ENCODE results near the gene SCYL1.

Gene SCYL1

DNA sequence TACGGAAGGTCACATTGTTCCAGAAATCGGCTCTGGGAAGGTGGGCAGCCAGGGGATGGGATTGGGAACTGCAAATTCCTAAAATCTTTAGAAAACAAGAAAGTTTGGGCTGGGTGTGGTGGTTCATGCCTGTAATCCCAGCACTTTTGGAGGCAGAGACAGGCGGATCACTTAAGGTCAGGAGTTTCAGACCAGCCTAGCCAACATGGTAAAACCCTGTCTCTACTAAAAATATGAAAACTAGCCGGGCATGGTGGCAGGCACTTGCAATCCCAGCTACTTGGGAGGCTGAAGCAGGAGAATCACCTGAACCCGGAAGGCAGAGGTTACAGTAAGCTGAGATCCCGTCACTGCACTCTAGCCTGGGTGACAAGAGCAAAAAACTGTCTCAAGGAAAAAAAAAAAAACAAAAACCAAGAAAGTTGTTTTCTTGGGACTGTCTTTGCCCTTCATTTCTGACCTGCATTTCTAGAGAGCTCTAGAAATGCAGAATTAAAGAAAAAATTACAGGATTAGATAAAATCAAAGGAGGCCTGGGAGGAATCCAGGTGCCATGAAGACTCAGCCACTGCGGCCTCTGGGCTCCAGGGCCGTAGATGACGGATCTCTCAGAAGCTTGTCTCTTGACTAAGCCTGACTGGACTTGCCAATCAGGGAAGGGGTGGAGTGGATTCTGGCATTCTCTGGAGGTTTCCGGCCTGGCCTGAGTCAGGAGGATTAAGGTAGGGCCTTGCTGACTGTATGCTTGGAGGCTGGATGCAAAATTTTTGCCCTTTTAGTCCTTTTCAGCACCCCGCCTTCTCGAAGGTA is 31.3 kb upstream of the SCYL1 start:
- no peak for DNase-seq (ENCODE audit: low read depth)

DNA sequence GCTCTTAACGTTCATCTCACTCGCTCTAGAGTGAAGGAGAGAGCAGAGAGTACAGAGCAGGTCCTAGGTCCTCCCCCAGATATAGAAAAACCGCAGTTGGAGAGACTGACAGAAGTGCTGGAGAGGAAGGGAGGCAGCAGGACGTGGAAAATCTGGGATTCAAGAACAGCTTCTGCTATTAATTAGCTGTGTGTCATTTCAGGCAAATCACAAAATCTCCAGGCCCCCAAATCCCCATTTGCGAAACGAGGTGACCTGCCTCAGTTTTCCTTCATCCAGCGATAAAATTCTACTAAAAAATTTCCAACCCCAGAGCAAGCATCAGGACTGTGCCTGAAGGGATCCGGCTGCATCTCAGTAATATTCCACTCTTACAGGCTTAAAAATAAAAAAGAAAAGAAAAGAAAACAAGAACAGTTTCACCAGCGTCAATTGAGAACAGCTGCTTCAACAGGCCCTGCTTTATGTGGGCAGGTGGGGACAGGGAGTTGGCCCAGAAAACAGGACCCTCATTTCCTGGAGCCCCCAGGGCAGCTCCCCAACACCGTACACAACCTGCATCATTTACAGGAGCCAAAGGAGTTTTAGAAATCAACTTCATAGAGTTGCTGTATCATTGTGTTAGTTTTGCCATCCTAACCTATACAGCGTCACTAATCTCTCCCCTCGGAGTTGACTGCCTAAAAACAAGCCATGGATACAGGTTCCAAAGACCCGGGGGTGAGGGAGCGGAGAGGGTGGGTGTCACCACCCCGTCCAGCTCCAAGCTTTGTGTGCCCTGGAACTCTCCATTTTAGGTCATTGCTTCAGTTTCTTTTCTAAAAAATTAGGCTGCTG is 28.4 kb upstream of the SCYL1 start:
- DNase-seq (ENCODE audit: low read depth): no peak

DNA sequence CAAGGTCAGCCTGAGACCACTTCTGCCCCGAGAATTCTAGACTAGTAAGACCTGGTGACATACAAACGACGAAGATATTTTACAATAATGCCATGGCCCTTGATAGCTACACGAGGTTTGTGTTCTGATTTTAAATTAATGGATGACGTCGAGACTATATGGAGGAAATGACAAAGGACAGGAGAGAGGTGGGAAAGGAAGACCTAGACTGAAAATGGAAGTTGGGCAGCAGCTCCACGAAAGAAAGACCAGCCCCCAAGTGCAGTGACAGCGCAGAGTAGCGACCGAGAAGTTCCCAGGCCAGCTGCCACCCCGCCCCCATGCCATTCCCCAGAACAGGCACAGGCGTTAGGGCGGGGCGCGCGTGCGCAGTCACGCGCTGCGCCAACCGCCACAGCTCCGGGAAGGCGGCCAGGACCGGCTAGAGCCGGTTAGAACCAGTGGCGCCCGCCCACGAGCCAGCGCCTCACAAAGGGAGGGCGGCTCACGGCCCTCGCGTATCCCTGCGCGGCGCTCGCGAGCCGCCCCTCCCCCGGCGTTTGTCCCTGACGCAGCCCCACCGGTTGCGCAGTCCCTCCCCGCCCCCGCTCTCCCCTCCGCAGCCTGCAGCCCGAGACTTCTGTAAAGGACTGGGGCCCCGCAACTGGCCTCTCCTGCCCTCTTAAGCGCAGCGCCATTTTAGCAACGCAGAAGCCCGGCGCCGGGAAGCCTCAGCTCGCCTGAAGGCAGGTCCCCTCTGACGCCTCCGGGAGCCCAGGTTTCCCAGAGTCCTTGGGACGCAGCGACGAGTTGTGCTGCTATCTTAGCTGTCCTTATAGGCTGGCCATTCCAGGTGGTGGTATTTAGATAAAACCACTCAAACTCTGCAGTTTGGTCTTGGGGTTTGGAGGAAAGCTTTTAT is 27.5 kb upstream of the SCYL1 start:
- peak; percentile 95 for DNase-seq (ENCODE audit: low read depth)

DNA sequence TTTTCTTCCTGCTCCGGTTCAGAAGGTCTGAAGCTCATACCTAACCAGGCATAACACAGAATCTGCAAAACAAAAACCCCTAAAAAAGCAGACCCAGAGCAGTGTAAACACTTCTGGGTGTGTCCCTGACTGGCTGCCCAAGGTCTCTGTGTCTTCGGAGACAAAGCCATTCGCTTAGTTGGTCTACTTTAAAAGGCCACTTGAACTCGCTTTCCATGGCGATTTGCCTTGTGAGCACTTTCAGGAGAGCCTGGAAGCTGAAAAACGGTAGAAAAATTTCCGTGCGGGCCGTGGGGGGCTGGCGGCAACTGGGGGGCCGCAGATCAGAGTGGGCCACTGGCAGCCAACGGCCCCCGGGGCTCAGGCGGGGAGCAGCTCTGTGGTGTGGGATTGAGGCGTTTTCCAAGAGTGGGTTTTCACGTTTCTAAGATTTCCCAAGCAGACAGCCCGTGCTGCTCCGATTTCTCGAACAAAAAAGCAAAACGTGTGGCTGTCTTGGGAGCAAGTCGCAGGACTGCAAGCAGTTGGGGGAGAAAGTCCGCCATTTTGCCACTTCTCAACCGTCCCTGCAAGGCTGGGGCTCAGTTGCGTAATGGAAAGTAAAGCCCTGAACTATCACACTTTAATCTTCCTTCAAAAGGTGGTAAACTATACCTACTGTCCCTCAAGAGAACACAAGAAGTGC is 26.7 kb upstream of the SCYL1 start:
- DNase-seq (ENCODE audit: low read depth): peak; percentile 46

DNA sequence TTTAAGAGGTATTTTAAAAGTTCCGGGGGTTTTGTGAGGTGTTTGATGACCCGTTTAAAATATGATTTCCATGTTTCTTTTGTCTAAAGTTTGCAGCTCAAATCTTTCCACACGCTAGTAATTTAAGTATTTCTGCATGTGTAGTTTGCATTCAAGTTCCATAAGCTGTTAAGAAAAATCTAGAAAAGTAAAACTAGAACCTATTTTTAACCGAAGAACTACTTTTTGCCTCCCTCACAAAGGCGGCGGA is 26.2 kb upstream of the SCYL1 start:
- no peak for DNase-seq (ENCODE audit: low read depth)

DNA sequence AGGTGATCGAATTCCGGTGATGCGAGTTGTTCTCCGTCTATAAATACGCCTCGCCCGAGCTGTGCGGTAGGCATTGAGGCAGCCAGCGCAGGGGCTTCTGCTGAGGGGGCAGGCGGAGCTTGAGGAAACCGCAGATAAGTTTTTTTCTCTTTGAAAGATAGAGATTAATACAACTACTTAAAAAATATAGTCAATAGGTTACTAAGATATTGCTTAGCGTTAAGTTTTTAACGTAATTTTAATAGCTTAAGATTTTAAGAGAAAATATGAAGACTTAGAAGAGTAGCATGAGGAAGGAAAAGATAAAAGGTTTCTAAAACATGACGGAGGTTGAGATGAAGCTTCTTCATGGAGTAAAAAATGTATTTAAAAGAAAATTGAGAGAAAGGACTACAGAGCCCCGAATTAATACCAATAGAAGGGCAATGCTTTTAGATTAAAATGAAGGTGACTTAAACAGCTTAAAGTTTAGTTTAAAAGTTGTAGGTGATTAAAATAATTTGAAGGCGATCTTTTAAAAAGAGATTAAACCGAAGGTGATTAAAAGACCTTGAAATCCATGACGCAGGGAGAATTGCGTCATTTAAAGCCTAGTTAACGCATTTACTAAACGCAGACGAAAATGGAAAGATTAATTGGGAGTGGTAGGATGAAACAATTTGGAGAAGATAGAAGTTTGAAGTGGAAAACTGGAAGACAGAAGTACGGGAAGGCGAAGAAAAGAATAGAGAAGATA is 25.7 kb upstream of the SCYL1 start, which contains the start of gene MALAT1:
MALAT1 (plus strand) TSS at position 69 of the 736 bp plus-strand sequence.
- peak; percentile 93 for DNase-seq (ENCODE audit: low read depth)

DNA sequence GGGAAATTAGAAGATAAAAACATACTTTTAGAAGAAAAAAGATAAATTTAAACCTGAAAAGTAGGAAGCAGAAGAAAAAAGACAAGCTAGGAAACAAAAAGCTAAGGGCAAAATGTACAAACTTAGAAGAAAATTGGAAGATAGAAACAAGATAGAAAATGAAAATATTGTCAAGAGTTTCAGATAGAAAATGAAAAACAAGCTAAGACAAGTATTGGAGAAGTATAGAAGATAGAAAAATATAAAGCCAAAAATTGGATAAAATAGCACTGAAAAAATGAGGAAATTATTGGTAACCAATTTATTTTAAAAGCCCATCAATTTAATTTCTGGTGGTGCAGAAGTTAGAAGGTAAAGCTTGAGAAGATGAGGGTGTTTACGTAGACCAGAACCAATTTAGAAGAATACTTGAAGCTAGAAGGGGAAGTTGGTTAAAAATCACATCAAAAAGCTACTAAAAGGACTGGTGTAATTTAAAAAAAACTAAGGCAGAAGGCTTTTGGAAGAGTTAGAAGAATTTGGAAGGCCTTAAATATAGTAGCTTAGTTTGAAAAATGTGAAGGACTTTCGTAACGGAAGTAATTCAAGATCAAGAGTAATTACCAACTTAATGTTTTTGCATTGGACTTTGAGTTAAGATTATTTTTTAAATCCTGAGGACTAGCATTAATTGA is 25.0 kb upstream of the SCYL1 start:
- DNase-seq (ENCODE audit: low read depth): no peak

DNA sequence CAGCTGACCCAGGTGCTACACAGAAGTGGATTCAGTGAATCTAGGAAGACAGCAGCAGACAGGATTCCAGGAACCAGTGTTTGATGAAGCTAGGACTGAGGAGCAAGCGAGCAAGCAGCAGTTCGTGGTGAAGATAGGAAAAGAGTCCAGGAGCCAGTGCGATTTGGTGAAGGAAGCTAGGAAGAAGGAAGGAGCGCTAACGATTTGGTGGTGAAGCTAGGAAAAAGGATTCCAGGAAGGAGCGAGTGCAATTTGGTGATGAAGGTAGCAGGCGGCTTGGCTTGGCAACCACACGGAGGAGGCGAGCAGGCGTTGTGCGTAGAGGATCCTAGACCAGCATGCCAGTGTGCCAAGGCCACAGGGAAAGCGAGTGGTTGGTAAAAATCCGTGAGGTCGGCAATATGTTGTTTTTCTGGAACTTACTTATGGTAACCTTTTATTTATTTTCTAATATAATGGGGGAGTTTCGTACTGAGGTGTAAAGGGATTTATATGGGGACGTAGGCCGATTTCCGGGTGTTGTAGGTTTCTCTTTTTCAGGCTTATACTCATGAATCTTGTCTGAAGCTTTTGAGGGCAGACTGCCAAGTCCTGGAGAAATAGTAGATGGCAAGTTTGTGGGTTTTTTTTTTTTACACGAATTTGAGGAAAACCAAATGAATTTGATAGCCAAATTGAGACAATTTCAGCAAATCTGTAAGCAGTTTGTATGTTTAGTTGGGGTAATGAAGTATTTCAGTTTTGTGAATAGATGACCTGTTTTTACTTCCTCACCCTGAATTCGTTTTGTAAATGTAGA is 24.3 kb upstream of the SCYL1 start:
- no peak for DNase-seq (ENCODE audit: low read depth)

DNA sequence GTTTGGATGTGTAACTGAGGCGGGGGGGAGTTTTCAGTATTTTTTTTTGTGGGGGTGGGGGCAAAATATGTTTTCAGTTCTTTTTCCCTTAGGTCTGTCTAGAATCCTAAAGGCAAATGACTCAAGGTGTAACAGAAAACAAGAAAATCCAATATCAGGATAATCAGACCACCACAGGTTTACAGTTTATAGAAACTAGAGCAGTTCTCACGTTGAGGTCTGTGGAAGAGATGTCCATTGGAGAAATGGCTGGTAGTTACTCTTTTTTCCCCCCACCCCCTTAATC is 23.8 kb upstream of the SCYL1 start:
- no peak for DNase-seq (ENCODE audit: low read depth)

DNA sequence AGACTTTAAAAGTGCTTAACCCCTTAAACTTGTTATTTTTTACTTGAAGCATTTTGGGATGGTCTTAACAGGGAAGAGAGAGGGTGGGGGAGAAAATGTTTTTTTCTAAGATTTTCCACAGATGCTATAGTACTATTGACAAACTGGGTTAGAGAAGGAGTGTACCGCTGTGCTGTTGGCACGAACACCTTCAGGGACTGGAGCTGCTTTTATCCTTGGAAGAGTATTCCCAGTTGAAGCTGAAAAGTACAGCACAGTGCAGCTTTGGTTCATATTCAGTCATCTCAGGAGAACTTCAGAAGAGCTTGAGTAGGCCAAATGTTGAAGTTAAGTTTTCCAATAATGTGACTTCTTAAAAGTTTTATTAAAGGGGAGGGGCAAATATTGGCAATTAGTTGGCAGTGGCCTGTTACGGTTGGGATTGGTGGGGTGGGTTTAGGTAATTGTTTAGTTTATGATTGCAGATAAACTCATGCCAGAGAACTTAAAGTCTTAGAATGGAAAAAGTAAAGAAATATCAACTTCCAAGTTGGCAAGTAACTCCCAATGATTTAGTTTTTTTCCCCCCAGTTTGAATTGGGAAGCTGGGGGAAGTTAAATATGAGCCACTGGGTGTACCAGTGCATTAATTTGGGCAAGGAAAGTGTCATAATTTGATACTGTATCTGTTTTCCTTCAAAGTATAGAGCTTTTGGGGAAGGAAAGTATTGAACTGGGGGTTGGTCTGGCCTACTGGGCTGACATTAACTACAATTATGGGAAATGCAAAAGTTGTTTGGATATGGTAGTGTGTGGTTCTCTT is 23.2 kb upstream of the SCYL1 start:
- DNase-seq (ENCODE audit: low read depth): no peak

DNA sequence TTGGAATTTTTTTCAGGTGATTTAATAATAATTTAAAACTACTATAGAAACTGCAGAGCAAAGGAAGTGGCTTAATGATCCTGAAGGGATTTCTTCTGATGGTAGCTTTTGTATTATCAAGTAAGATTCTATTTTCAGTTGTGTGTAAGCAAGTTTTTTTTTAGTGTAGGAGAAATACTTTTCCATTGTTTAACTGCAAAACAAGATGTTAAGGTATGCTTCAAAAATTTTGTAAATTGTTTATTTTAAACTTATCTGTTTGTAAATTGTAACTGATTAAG is 22.7 kb upstream of the SCYL1 start:
- DNase-seq (ENCODE audit: low read depth): no peak

DNA sequence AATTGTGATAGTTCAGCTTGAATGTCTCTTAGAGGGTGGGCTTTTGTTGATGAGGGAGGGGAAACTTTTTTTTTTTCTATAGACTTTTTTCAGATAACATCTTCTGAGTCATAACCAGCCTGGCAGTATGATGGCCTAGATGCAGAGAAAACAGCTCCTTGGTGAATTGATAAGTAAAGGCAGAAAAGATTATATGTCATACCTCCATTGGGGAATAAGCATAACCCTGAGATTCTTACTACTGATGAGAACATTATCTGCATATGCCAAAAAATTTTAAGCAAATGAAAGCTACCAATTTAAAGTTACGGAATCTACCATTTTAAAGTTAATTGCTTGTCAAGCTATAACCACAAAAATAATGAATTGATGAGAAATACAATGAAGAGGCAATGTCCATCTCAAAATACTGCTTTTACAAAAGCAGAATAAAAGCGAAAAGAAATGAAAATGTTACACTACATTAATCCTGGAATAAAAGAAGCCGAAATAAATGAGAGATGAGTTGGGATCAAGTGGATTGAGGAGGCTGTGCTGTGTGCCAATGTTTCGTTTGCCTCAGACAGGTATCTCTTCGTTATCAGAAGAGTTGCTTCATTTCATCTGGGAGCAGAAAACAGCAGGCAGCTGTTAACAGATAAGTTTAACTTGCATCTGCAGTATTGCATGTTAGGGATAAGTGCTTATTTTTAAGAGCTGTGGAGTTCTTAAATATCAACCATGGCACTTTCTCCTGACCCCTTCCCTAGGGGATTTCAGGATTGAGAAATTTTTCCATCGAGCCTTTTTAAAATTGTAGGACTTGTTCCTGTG is 22.1 kb upstream of the SCYL1 start:
- no peak for DNase-seq (ENCODE audit: low read depth)

DNA sequence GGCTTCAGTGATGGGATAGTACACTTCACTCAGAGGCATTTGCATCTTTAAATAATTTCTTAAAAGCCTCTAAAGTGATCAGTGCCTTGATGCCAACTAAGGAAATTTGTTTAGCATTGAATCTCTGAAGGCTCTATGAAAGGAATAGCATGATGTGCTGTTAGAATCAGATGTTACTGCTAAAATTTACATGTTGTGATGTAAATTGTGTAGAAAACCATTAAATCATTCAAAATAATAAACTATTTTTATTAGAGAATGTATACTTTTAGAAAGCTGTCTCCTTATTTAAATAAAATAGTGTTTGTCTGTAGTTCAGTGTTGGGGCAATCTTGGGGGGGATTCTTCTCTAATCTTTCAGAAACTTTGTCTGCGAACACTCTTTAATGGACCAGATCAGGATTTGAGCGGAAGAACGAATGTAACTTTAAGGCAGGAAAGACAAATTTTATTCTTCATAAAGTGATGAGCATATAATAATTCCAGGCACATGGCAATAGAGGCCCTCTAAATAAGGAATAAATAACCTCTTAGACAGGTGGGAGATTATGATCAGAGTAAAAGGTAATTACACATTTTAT is 21.4 kb upstream of the SCYL1 start:
- DNase-seq (ENCODE audit: low read depth): no peak

DNA sequence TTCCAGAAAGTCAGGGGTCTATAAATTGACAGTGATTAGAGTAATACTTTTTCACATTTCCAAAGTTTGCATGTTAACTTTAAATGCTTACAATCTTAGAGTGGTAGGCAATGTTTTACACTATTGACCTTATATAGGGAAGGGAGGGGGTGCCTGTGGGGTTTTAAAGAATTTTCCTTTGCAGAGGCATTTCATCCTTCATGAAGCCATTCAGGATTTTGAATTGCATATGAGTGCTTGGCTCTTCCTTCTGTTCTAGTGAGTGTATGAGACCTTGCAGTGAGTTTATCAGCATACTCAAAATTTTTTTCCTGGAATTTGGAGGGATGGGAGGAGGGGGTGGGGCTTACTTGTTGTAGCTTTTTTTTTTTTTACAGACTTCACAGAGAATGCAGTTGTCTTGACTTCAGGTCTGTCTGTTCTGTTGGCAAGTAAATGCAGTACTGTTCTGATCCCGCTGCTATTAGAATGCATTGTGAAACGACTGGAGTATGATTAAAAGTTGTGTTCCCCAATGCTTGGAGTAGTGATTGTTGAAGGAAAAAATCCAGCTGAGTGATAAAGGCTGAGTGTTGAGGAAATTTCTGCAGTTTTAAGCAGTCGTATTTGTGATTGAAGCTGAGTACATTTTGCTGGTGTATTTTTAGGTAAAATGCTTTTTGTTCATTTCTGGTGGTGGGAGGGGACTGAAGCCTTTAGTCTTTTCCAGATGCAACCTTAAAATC is 20.8 kb upstream of the SCYL1 start:
- DNase-seq (ENCODE audit: low read depth): no peak

DNA sequence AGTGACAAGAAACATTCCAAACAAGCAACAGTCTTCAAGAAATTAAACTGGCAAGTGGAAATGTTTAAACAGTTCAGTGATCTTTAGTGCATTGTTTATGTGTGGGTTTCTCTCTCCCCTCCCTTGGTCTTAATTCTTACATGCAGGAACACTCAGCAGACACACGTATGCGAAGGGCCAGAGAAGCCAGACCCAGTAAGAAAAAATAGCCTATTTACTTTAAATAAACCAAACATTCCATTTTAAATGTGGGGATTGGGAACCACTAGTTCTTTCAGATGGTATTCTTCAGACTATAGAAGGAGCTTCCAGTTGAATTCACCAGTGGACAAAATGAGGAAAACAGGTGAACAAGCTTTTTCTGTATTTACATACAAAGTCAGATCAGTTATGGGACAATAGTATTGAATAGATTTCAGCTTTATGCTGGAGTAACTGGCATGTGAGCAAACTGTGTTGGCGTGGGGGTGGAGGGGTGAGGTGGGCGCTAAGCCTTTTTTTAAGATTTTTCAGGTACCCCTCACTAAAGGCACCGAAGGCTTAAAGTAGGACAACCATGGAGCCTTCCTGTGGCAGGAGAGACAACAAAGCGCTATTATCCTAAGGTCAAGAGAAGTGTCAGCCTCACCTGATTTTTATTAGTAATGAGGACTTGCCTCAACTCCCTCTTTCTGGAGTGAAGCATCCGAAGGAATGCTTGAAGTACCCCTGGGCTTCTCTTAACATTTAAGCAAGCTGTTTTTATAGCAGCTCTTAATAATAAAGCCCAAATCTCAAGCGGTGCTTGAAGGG is 20.0 kb upstream of the SCYL1 start:
- no peak for DNase-seq (ENCODE audit: low read depth)

DNA sequence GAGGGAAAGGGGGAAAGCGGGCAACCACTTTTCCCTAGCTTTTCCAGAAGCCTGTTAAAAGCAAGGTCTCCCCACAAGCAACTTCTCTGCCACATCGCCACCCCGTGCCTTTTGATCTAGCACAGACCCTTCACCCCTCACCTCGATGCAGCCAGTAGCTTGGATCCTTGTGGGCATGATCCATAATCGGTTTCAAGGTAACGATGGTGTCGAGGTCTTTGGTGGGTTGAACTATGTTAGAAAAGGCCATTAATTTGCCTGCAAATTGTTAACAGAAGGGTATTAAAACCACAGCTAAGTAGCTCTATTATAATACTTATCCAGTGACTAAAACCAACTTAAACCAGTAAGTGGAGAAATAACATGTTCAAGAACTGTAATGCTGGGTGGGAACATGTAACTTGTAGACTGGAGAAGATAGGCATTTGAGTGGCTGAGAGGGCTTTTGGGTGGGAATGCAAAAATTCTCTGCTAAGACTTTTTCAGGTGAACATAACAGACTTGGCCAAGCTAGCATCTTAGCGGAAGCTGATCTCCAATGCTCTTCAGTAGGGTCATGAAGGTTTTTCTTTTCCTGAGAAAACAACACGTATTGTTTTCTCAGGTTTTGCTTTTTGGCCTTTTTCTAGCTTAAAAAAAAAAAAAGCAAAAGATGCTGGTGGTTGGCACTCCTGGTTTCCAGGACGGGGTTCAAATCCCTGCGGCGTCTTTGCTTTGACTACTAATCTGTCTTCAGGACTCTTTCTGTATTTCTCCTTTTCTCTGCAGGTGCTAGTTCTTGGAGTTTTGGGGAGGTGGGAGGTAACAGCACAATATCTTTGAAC is 19.2 kb upstream of the SCYL1 start:
- DNase-seq (ENCODE audit: low read depth): no peak

Measured in stimulated activated CD8-positive, alpha-beta memory T cell treated with anti-CD3 and anti-CD28 coated beads, Interleukin-15, amount 100 ng/mL, for 1 hour (primary cell).